GM20431 (cell line): ENCODE results near the gene PIK3CB.
"Not testable (repeated sequence)": the region's sequence is repeated elsewhere in the genome, so short reads cannot be mapped to it uniquely, and the experiment has no call there.

Experiments used
- in situ Hi-C: fragments of 300-500 bp; cut with MseI, MboI; formaldehyde crosslinking; loops from one replicate; pipeline ENCODE4 v1.15.0; 2020; ENCODE audit warnings: low sequenced_read_pairs; ENCODE audit not compliant: unreplicated experiment

The PIK3CB gene

DNA sequence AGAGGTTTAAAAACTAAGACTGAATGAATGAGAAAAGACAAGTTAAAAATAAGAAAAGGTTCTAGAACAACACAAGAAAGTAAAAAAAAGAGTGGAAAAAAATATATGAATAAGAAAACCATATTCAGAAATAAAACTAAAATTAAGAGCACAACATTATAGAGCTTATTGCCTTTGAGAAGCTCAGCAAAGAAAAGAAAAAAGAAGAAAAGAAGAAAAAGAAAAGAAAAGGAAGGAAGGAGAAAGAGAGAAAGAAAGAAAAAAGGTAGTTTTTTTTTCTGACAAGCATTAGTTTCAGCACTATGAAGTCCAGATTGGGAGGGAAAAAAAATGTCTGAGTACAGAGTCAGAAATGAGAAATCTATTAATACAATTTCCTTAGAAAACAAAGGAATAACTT lies 144.7 kb downstream of the PIK3CB start:
- in situ Hi-C loops = loop anchor here (10.0 kb wide), 1 partner anchor 225 kb away; no protein-coding TSS in a partner anchor

DNA sequence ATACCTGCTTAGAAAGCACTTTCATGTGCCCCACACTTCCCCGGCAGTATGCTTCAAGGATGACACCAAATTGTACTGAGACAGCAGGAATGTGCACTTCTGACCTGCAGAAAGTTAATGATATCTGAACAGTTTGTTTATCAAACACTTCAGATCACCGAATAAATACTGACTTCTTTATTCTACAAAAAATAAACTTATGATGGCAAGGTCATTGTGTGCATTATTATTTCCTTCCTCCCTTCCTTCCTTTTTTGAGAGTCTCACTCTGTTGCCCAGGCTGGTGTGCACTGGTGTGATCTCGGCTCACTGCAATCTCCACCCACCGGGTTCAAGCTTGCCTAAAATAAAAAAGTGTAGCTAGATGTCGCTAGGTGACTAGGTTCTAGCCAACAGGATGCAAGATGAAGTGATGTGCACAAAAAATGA lies 145.8 kb downstream of the PIK3CB start:
- in situ Hi-C loops = no loop called here

DNA sequence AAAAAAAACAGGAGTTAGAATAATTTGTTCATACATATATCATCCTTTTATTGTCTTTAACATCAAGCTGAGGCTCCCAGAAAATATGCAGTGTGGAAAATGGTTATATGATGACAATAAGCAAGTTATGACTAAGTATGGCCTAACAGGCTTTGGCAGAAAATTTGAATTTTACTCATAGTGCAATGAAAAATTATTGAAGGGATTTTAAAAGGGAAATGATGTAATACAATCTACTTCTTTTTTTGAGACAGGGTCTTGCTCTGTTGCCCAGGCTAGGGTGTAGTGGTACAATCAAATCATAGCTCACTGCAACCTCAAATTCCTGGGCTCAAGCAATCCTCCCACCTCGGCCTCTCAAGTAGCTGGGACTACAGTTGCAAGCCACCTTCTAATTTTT lies 147.5 kb downstream of the PIK3CB start:
- in situ Hi-C loops = no loop called here

GRCh38 chr3:138686771-138687221 lies 147.9 kb downstream of the PIK3CB start:
- in situ Hi-C loops = no loop called here

- in situ Hi-C loops = no loop called here
These were observed 150.3 kb downstream of the PIK3CB start for GRCh38 chr3:138684396-138684795.

GRCh38 chr3:138682648-138683047 lies 152.1 kb downstream of the PIK3CB start:
- in situ Hi-C loops = no loop called here

DNA sequence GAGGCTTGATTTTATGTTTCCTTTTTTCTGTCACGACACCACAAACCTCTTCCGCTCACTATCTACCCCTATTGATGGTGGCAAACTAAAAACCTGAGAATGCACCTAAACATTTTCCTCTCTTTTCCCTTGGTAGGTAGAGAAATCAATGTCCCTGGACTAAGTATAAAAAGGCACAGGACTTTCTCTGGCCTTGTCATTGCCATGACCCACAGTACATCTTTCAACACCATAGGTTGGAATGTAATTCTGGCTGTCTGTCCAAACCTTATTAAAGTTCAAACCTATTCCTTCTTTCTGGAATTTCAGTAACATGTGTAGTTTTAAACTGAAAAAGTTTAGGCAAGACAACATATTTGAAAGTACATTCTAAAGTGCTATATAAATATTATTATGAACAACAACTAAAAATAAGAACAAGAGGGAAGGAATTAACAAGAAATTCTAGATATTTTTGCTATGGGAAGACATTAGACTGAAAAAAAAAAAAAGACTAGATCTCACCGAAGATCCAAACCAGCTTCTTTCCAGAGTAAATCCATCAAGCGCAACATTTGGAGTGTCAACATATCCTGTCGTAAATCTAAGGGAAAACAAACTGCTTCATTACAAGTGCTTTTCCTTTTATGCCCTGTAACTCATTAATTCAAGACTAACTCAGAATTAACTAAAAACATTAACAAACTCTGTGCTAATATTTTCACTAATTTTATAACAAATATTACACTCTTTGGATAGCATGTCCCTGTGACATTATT lies 153.1 kb downstream of the PIK3CB start:
- in situ Hi-C loops = no loop called here

DNA sequence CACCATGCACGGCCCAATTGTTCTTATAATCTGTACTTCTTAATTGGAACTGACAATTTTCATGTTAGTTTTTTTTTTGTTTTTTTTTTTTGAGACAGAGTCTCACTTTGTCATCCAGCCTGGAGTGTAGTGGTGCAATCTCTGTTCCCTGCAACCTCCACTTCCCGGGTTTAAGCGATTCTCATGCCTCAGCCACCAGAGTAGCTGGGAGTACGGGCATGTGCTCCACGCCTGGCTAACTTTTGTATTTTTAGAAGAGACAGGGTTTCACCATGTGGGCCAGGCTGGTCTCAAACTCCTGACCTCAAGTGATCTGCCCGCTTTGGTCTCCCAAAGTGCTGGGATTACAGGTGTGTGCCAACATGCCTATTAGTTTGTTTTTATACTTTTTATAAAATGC lies 153.8 kb downstream of the PIK3CB start:
- in situ Hi-C loops = not testable (repeated sequence)

GRCh38 chr3:138678874-138679392 lies 155.8 kb downstream of the PIK3CB start:
- in situ Hi-C loops = no loop called here

- in situ Hi-C loops = no loop called here
These were observed 156.6 kb downstream of the PIK3CB start for GRCh38 chr3:138678086-138678485.

DNA sequence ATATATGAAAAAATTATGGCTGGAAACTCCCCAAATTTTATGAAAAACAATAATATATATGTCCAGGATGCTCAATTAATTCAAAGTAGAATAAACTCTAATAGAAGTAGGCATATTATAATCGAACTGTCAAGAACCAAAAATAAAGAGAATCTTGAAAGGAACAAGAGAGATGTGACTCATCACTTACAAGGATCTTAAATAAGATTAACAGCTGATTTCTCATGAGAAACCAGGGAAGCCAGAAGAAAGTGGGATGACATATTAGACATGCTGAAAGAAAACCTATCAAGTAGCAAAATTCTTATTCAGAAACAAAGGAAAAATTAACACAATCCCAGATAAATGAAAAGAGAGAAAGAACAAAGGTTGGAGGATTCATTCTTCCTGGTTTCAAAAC lies 159.3 kb downstream of the PIK3CB start:
- in situ Hi-C loops = no loop called here

DNA sequence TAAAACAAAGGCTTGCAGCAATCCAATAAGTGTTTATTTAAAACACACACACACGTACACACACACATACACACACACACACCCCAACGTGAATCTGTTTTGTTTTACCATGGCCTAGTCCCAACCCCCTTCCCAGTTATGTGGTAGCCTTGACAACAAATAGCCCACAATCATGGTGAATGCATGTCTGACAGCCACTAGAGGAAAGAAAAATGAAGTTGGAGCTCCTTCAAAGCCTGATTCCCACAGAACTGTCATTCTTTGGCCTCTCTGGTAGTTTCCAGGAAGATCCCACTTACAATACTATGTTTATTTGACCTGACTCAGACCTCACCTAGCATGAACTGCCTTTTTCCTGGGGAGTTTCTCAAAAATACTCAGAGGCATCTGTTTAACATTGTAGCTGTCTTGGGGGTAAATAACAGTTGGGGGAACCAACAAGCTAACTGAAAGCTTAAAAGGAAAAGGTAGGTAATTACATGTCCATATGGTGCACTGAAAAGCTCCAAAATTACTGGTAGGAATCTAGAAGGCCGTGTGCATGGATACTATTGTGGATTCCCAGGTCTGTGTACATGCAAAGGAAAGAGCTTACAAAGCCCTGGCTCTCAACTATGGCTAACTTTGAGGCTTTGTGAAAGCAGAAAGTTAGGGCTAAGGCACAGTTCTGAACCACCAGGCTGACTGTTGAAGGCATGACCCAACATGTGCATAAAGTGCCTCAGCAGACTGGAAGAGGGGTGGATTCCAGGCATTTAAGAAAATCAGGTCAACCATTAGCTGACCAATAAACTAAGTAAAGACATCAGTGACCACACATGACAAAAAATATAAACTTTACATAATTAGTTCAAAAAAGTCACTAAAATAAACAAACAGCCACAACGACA lies 160.8 kb downstream of the PIK3CB start:
- in situ Hi-C loops = no loop called here

GRCh38 chr3:138670407-138670806 lies 164.3 kb downstream of the PIK3CB start:
- in situ Hi-C loops = no loop called here

DNA sequence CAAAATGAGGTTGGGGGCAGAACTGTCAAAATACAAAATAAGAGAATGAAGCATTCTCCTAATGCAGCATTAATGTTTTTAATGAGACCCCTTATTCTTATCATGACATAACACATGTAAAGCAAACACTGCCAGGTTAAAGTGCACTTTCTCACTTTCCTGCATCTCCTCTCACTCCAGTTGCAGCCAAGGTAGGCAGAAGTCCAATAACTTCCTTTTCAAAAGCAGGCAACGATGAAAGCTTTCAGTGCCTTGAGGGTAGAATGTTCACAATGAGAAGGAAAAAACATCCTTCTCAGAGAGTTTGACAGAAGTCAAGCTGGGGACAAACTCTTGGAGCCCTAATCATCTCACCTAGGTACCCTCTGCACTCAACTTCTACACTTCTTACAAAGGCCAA lies 166.6 kb downstream of the PIK3CB start:
- in situ Hi-C loops = no loop called here

- in situ Hi-C loops = no loop called here
These were observed 177.2 kb downstream of the PIK3CB start for GRCh38 chr3:138657508-138657907.

- in situ Hi-C loops = no loop called here
These were observed 181.2 kb downstream of the PIK3CB start for GRCh38 chr3:138653567-138653966.

DNA sequence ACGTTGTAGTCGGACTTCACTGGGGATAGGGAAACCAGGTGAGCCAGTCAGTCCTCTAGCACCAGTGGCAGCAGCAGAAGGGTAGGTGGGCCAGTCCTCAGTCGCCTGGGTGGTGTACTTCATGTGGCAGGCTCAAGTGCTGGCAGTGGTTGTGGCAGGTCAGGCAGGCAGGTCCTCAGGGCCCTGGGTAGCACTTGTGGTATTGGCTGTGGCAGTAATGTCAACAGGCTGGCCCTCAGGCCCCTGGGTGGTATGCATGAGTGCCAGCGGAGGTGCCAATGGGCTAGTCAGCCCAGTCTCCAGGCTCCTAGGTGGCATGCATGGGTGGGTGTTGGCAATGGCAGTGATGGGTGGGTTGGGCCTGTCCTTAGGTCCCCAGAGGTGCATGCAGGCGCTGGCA lies 185.6 kb downstream of the PIK3CB start:
- in situ Hi-C loops = no loop called here

- in situ Hi-C loops = no loop called here
These were observed 188.2 kb downstream of the PIK3CB start for GRCh38 chr3:138646513-138646912.

GRCh38 chr3:138646008-138646407 lies 188.7 kb downstream of the PIK3CB start:
- in situ Hi-C loops = no loop called here

- in situ Hi-C loops = no loop called here
These were observed 191.8 kb downstream of the PIK3CB start for GRCh38 chr3:138642927-138643253.
